T-helper 17 cell (primary cell): ENCODE results near the gene METTL25B. TPM values are rescaled to one million over a fixed set of nuclear protein-coding genes. Genes with fewer than 3 reads are reported as not detected.

Experiments
- total RNA-seq, 4 donors: library from RNA in 2 of 4; stranded (reverse) in 2 of 4; gene quantifications; one replicate each; pipeline ENCODE4 v1.2.3 and lab custom pipeline; 2022 to 2026

The METTL25B gene
- total RNA-seq, 2 donors from 2014 or later = 13.1 to 21.6 TPM

Other genes with a start within 250 kb of the METTL25B start
- 100 to 1,000 TPM; 142 to 157 TPM for gene MEF2D, start 227.7 kb upstream of the METTL25B start, total RNA-seq
- not detected for gene IQGAP3, start 155.9 kb upstream of the METTL25B start, total RNA-seq
- under 1 TPM in 1 of 2 donors, not detected in 1; 0.94 TPM for gene TTC24, start 148.7 kb upstream of the METTL25B start, total RNA-seq
- 10 to 100 TPM; 27.5 to 32.0 TPM for gene NAXE, start 136.7 kb upstream of the METTL25B start, total RNA-seq
- gene GPATCH4, start 127.0 kb upstream of the METTL25B start, total RNA-seq = 10 to 100 TPM; 39.2 to 39.6 TPM
- gene HAPLN2, start 109.1 kb upstream of the METTL25B start, total RNA-seq = under 1 TPM in 1 of 2 donors, not detected in 1; 0.35 TPM
- gene BCAN, start 86.4 kb upstream of the METTL25B start, total RNA-seq = not detected
- not detected for gene NES, start 51.1 kb upstream of the METTL25B start, total RNA-seq
- 1 to 10 TPM; 1.5 to 4.5 TPM for gene CRABP2, start 22.9 kb upstream of the METTL25B start, total RNA-seq
- gene ISG20L2, start 297 bp downstream of the METTL25B start, total RNA-seq = 10 to 100 TPM; 41.4 to 54.2 TPM
- gene MRPL24, start 12.6 kb downstream of the METTL25B start, total RNA-seq = 10 to 100 TPM; 18.7 to 25.1 TPM
- 100 to 1,000 TPM in 1 of 2 donors, 10 to 100 TPM in 1; 75.3 to 100 TPM for gene HDGF, start 23.2 kb downstream of the METTL25B start, total RNA-seq
- 10 to 100 TPM; 51.0 to 82.4 TPM for gene PRCC, start 39.1 kb downstream of the METTL25B start, total RNA-seq
- gene SH2D2A, start 88.4 kb downstream of the METTL25B start, total RNA-seq = 100 to 1,000 TPM; 129 to 137 TPM
- gene INSRR, start 130.6 kb downstream of the METTL25B start, total RNA-seq = not detected
- gene NTRK1, start 132.4 kb downstream of the METTL25B start, total RNA-seq = under 1 TPM; 0.34 to 0.67 TPM
- gene PEAR1, start 165.2 kb downstream of the METTL25B start, total RNA-seq = 10 to 100 TPM in 1 of 2 donors, under 1 TPM in 1; 0.42 to 17.7 TPM
- not detected for gene LRRC71, start 192.2 kb downstream of the METTL25B start, total RNA-seq